HG03460 (cell line): ENCODE measurements around the gene OLFML2B.

Experiments used
- ATAC-seq: cut with Tn5 transposase; IDR thresholded peaks from one replicate; pipeline ENCODE4 v1.9.1; 2021; ENCODE audit not compliant: unreplicated experiment

Gene OLFML2B

DNA sequence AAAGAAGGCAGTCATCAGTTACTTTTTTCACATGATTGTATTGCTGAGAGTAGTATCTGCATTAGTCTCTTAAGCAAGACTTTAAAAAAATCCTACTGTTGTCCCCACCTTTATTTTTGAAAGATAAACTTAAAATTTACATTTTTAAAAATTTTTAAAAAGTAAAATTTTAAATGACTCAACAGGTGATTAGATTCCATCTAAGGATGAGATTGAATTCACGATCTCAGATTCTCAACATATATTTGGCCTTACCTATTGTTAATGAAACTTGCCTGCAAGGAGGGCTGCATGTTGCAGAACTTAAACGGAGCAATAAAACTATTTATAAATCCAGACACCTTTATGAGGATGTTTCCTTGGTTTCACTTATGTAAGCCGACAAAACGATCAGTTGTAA is 75.2 kb downstream of the OLFML2B start:
- no peak for ATAC-seq

DNA sequence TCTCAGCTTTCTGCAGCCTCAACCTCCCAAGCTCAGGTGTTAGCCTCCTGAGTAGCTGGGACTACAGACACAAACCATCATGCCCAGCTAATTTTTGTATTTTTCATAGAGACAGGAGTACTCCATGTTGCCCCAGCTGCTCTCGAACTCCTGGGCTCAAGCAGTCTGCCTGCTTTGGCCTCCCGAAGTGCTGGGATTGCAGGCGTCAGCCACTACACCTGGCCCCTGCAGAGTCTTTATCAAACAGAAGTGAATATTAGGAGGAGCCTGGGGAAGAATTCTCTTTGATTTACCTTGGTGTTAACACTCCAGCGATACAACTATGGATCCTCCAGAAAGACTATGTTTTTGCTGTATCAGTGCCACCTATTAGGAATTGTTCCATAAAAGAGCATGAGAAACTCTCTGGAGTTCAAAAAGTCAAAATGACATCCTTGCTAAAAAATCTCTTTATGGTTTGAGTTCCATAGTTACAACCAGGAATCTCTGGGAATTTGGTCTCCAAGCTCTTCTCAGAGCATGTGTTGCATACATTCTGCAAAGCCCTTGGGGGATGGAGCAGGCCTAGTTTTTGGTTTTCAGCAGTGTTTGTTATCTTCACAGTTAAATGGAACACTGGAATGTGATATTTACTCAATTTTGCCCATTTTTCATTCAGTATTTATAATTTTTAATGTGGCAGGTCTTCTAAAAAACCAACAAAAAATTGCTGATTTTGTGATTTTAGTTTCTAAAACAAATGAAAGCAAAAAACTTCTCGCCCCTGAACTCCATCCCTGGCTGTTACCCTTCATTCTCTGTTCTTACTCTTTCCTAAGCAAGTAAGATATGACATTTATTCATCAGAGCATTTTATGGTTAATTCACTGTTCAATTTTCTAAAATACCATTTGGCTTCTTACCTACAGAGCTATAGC is 77.3 kb downstream of the OLFML2B start:
- ATAC-seq: no peak

DNA sequence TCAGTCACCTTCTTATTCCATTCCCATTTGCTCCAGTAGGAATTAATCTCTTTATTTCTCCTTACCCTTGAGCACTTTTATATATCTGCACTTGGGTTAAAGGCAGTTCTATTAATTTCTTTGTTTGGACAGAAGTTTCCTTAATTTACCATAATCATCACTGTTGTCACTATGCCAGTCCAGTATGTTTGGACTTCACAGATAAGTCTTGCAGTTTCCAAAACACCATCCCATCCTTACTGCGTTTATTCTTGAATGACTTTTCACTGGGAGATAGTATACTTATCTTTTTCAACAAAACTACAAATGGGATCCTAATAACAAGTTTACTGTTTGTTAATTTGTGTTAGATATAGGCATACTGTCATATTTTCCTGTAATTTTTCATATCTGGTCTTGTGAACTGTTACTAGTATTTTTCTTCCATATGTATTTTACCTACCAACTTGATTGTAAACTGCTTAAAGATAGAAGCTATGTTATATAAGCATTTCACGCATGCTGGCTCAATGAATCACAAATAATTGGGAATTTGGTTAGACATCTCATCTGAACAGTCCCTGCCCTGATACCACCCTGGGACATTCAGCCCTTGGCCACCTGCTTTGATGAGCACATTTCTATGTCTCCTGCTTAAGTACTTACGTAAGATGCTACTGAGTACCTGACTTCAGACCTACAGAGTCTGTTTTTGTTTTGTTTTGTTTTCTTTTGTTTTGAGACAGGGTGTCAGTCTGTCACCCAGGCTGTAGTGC is 78.2 kb downstream of the OLFML2B start:
- ATAC-seq: no peak

DNA sequence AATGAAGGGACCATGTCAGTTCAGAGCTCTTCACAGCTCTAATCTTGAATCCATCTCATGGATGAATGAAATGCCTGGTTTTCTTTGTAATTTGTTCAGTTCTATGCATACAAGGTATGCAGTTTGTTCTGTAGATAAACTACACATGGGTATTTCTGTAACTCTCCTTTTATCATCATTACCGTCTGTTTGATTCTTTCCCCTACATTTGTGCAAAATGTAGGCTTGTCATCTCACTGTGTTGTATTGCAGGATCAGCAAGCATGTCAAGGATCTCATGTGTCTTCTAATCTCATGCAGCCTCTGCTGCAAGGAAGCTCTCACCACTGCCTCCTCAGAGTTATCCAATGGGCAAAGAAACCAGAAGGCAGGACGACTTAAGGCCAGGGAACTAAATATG is 79.3 kb downstream of the OLFML2B start:
- ATAC-seq: no peak

DNA sequence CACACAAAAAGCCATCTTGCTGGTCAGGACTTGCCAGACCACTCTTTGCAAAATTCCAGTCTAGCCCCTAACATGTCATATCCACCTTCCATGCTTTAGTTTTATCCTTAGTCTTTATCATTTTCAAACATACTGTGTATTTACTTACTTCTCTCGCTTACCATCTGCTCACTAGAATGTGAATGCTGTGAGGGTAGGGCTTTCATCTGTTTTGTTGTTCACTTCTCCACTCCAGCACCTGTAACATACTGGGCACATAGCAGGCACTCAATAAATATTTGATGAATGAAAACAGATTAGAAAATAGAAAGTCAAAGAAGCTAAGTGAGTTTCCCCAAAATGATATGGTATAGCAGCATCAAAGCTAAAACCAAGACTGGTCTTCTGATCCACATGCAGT is 79.9 kb downstream of the OLFML2B start:
- no peak for ATAC-seq

DNA sequence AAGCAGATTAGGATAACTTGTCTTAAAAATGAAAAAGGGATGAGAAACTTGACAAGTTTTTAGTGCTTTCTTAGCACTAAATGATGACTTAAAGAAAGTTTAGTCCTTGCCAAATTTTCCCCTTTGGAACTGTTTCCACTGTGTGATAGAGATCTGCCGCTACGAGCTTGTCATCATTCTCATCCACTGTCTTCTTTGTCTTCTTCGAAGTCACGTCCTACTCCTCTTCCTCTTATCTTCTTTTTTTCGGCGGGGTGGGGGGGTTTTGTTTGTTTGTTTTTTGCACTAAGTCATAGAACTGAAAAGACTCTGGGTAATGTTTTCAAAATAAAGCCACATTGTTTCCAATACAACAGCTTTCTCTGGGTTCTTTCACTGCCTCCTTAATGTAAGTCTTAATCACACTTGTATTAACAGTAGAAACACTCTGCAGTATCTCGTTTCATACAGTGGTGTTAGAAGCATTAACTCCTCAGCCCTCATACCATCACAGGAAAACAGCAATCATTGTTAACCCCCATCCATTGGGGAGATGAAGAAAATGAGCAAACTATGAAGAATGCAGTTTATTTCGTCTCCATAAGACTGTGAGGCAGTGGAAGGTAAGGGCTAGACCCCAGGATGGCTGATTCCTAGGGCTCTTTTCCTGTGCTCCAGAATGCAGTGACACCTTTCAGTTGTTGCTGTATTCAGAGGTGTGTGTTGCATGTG is 81.8 kb downstream of the OLFML2B start:
- ATAC-seq: no peak

DNA sequence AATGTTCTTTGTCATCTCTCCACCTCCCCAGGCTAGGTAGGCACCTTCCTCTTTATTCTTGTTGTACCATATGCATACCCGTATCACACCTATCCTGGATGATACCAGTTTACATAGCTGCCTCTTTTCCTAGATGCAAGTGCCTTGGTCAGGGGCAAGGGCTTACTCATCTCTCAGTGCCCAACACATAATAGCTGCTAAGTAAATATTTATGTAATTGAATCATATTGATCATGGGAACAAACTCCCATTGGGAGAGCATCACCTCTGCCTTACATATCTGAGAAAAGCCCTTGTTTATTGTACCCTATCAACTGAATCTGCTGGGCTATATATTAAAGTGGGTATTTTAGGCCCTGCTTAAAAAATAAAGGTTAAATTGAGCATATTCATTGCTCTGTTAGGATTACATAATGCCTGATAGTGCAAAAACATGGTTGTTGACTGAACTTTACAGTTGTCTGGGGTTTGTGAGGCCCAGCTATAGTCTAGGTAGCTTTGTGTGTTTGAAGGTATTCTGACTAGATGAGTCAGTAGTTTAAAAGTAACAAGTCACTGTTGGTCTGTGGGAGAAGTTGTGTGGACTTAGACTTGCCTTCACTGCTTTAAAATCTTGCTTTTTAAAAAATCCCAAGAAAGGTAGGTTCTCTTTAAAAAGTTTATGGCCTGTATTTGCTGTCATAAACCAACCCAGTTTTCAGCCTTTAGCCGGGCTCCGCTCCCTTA is 82.6 kb downstream of the OLFML2B start:
- ATAC-seq: no peak

DNA sequence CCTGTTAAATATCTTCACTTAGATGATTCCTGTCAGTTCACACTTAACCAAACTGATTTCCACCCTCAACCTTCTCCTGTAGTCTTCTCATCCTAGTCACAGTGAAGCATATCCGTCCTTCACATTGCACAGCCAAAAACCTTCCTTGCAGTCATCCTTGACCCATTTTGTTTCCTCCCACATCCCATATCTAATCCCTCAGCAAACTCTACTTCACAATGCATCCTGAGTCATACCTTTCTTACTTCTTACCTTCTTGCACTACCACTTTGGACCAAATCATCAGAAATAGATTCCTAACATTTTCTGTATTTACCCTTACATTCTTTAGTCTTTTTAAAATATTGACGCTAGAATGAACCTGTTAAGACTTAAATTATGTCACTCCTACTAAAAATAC is 86.9 kb downstream of the OLFML2B start:
- no peak for ATAC-seq

DNA sequence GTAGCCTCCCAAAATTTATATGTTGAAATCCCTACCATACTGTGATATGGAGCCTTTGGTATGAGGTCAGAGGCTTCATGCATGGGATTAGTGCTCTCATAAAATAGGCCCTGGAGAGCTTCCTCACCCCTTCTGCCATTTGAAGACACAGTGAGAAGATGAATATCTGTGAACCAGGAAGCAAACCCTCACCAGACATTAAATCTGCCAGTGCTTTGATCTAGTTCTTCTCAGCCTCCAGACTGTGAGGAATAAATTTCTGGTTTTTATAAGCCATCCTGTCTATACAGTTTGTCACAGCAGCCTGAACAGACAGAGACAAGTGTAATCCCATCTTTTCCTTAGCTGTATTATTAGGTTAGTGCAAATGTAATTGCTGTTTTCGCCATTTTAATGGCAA is 88.4 kb downstream of the OLFML2B start:
- ATAC-seq: no peak

DNA sequence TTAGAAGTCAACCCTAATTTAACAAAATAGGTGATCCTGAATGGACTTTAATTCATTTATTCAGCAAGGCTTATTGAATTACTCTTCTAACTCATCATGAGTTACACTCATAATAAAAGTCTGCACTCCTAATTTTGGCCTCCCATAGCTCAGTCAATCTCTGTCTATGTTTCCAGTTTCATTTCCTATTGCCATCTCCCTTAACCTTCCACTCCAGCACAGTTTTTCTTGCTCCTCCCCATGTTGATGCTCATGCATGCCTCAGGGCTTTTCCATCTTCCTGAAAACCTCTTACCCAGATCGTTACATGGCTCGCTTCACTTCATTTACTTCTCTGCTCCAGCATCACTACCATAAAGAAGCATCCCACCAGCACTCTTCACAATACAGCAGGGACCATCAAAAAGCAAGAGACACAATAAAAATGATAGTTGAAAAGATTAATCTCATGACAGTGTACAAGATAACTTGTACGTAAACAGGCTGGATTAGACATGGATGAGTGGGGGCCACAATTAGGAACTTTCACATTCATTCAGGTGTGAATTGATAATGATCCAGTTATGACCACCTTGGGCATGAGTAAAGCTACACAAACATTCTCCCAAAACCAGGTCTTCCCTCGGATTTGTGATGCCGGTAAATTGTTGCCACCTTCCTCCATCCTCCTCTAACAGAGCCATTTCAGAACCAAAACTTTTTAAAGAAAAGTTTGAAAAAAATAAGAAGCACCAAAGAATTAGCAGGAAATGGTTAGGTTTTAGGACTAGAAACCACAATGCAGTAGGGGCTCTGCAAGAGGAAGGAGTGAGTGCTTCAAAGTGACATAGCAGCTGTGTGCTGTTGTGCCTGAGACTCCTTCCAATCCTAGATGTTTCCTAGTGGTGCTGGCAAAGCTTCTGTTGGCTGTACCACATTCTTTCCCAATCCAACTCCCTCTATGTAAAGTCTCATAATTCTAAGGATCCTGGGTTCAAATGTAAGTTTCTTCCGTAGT is 89.8 kb downstream of the OLFML2B start:
- no peak for ATAC-seq
